RWPE1 (cell line): ENCODE results near the gene GNG5.
"Not testable (repeated sequence)": the region's sequence is repeated elsewhere in the genome, so short reads cannot be mapped to it uniquely, and the experiment has no call there.

Source experiments
- CTCF ChIA-PET: fragments of 350-600 bp; sonication (Branson Sonifier 250); formaldehyde crosslinking; extraction: SDS; loops from one replicate; lab custom pipeline; 2021; lab: Yijun Ruan, JAX
- POLR2A ChIA-PET: fragments of 400-600 bp; formaldehyde crosslinking; extraction: SDS; loops from one replicate; lab custom pipeline; 2020; ENCODE audit warnings: antibody characterized with exemption; ENCODE audit not compliant: low non-redundant PET; lab: Yijun Ruan, JAX
- DNase-seq: peaks from one replicate; pipeline ENCODE4 v3.0.0; 2012; ENCODE audit warnings: low spot score
- H3K27ac ChIP-seq: fragments of 450-650 bp; 2 replicates; pipeline ENCODE4 v1.5.1; 2017
- CTCF ChIP-seq: fragments of 450-650 bp; conservative IDR thresholded peaks from 2 replicates; pipeline ENCODE4 v1.5.1; 2017; ENCODE audit warnings: low read depth, mild to moderate bottlenecking

GNG5 gene

GRCh38 chr1:84525779-84526178 lies 19.4 kb upstream of the GNG5 start:
- POLR2A ChIA-PET, result no interaction called here
- no peak for DNase-seq
- CTCF ChIA-PET, result no interaction called here
- no peak for TF ChIP-seq CTCF
- H3K27ac ChIP-seq, result no peak overlapping the region

- TF ChIP-seq CTCF, result no peak
- ChIA-PET CTCF (no interaction called here), POLR2A (no interaction called here)
These were observed 18.2 kb upstream of the GNG5 start for GRCh38 chr1:84524590-84524989.

GRCh38 chr1:84510668-84511067 lies 4.3 kb upstream of the GNG5 start:
- POLR2A ChIA-PET, result no interaction called here
- no peak overlapping the region for H3K27ac ChIP-seq
- no peak for DNase-seq
- TF ChIP-seq CTCF, result no peak
- CTCF ChIA-PET, result no interaction called here

More at GRCh38 chr1:84524590-84524989, 18.2 kb upstream of the GNG5 start:
- no peak overlapping the region for H3K27ac ChIP-seq
- no peak for DNase-seq

GRCh38 chr1:84510165-84510564 lies 3.8 kb upstream of the GNG5 start:
- ChIA-PET POLR2A (no interaction called here), CTCF (interaction anchor here (0.6 to 0.7 kb wide), 2 partner anchors 101 to 435 kb away, joined by 3 to 4 read pairs; no protein-coding TSS in a partner anchor)
- no peak for DNase-seq
- no peak for TF ChIP-seq CTCF
- H3K27ac ChIP-seq, result no peak overlapping the region

GRCh38 chr1:84509029-84509428 lies 2.6 kb upstream of the GNG5 start:
- H3K27ac ChIP-seq, result no peak overlapping the region
- DNase-seq, result no peak
- TF ChIP-seq CTCF, result no peak
- ChIA-PET CTCF (no interaction called here), POLR2A (no interaction called here)

GRCh38 chr1:84508510-84508909 lies 2.1 kb upstream of the GNG5 start:
- TF ChIP-seq CTCF, result no peak
- H3K27ac ChIP-seq, result no peak overlapping the region
- DNase-seq, result no peak
- POLR2A ChIA-PET, result no interaction called here
- CTCF ChIA-PET, result no interaction called here

- POLR2A ChIA-PET, H3K27ac ChIP-seq, CTCF ChIA-PET, DNase-seq: not testable (repeated sequence)
These were observed 1.5 kb upstream of the GNG5 start for GRCh38 chr1:84507887-84508286.
